Neural progenitor cell (in vitro differentiated cells): ENCODE data around the gene KCNMA1. TPM values are rescaled to one million over a fixed set of nuclear protein-coding genes. Genes with fewer than 3 reads are reported as not detected.
A peak's percentile ranks its signal among the peaks of the same experiment; 100 is the strongest.

ENCODE experiments used
- DNase-seq: peaks from one replicate; pipeline ENCODE4 v3.0.0-alpha.2; 2016; ENCODE audit warnings: low spot score
- H2AFZ ChIP-seq: fragments of 200-600 bp; sonication (generic); replicated peaks from 2 replicates; pipeline ENCODE4 v1.6.1; 2016; ENCODE audit warnings: antibody characterized with exemption
- H3F3A ChIP-seq: fragments of 200-600 bp; sonication (generic); 2 replicates; pipeline ENCODE4 v1.6.1; 2016; ENCODE audit warnings: antibody characterized with exemption, low read depth
- H3K27ac ChIP-seq: fragments of 200-600 bp; sonication (generic); 2 replicates; pipeline ENCODE4 v1.5.1; 2016; ENCODE audit warnings: mild to moderate bottlenecking
- H3K27me3 ChIP-seq: fragments of 200-600 bp; sonication (generic); 2 replicates; pipeline ENCODE4 v1.6.1; 2016; ENCODE audit warnings: mild to moderate bottlenecking, moderate library complexity
- H3K36me3 ChIP-seq: fragments of 200-600 bp; sonication (generic); 2 replicates; pipeline ENCODE4 v1.5.1; 2016
- H3K4me1 ChIP-seq: fragments of 200-600 bp; sonication (generic); 2 replicates; pipeline ENCODE4 v1.6.1; 2016; ENCODE audit warnings: mixed run types
- H3K4me2 ChIP-seq: fragments of 200-600 bp; sonication (generic); 2 replicates; pipeline ENCODE4 v1.6.1; 2016
- H3K4me3 ChIP-seq: fragments of 200-600 bp; sonication (generic); 2 replicates; pipeline ENCODE4 v1.5.1; 2016
- H3K79me2 ChIP-seq: fragments of 200-600 bp; sonication (generic); 2 replicates; pipeline ENCODE4 v1.6.1; 2016; ENCODE audit warnings: low read depth
- H3K9ac ChIP-seq: fragments of 200-600 bp; sonication (generic); 2 replicates; pipeline ENCODE4 v1.6.1; 2016
- H3K9me3 ChIP-seq: fragments of 200-600 bp; sonication (generic); 2 replicates; pipeline ENCODE4 v1.5.1; 2016; ENCODE audit warnings: low read depth
- H4K20me1 ChIP-seq: fragments of 200-600 bp; sonication (generic); 2 replicates; pipeline ENCODE4 v1.6.1; 2016; ENCODE audit warnings: low read depth
- H3K27ac Mint-ChIP-seq: 3 replicates; pipeline ENCODE4 v1.8.0; 2021; ENCODE audit warnings: mixed read lengths
- H3K27me3 Mint-ChIP-seq: 2 replicates; pipeline ENCODE4 v1.8.0; 2022; ENCODE audit warnings: low read depth, mild to moderate bottlenecking, inconsistent platforms, moderate library complexity, mixed read lengths; ENCODE audit not compliant: insufficient read depth
- H3K36me3 Mint-ChIP-seq: 3 replicates; pipeline ENCODE4 v1.8.0; 2021; ENCODE audit warnings: mixed read lengths
- H3K4me1 Mint-ChIP-seq: 3 replicates; pipeline ENCODE4 v1.8.0; 2021; ENCODE audit warnings: mixed read lengths
- H3K4me3 Mint-ChIP-seq: 3 replicates; pipeline ENCODE4 v1.8.0; 2021; ENCODE audit warnings: mild to moderate bottlenecking, moderate library complexity, mixed read lengths
- H3K9me3 Mint-ChIP-seq: 3 replicates; pipeline ENCODE4 v1.8.0; 2020; ENCODE audit warnings: mixed read lengths
- EZH2 ChIP-seq: fragments of 200-600 bp; sonication (generic); IDR thresholded peaks from 2 replicates; pipeline ENCODE4 v1.6.1; 2017; ENCODE audit warnings: antibody characterized with exemption, mild to moderate bottlenecking, moderate library complexity
- EZH2phosphoT487 ChIP-seq: fragments of 200-600 bp; sonication (generic); IDR thresholded peaks from 2 replicates; pipeline ENCODE4 v1.6.1; 2017; ENCODE audit warnings: antibody characterized with exemption
- total RNA-seq: library from RNA; depleted of rRNA; stranded (reverse); fragments of >200 nt; gene quantifications from 2 replicates; pipeline ENCODE4 v1.2.3, GENCODE V29; 2015; ENCODE audit warnings: low replicate concordance
- TF ChIP-seq, protein P1 (sequence below): fragments of 200-600 bp; sonication (generic); IDR thresholded peaks from 2 replicates; pipeline ENCODE4 v1.5.1; 2017; ENCODE audit warnings: antibody characterized with exemption, mild to moderate bottlenecking

The KCNMA1 gene
- total RNA-seq, 1 donor from 2014 or later: 2.4 TPM

- Histone ChIP-seq H3K4me2 (no peak overlapping the region), H3K27ac (no peak overlapping the region), H3K79me2 (no peaks in the 10 kb centered on the region), H2AFZ (no peak overlapping the region), H3K9me3 (no peaks in the 10 kb centered on the region), H3K27me3 (no peaks in the 10 kb centered on the region), H3K4me1 (peaks cover 13% of the 10 kb centered on the region), H4K20me1 (no peaks in the 10 kb centered on the region), H3K9ac (no peak overlapping the region), H3K36me3 (no peaks in the 10 kb centered on the region), H3K4me3 (no peak overlapping the region), H3F3A (no peaks in the 10 kb centered on the region)
- Mint-ChIP-seq H3K27ac (peak overlapping the region; percentile 42), H3K27me3 (peaks cover 4% of the 10 kb centered on the region), H3K9me3 (no peaks in the 10 kb centered on the region), H3K4me1 (peaks cover 28% of the 10 kb centered on the region), H3K36me3 (no peaks in the 10 kb centered on the region), H3K4me3 (no peak overlapping the region)
- TF ChIP-seq, protein P1, sequence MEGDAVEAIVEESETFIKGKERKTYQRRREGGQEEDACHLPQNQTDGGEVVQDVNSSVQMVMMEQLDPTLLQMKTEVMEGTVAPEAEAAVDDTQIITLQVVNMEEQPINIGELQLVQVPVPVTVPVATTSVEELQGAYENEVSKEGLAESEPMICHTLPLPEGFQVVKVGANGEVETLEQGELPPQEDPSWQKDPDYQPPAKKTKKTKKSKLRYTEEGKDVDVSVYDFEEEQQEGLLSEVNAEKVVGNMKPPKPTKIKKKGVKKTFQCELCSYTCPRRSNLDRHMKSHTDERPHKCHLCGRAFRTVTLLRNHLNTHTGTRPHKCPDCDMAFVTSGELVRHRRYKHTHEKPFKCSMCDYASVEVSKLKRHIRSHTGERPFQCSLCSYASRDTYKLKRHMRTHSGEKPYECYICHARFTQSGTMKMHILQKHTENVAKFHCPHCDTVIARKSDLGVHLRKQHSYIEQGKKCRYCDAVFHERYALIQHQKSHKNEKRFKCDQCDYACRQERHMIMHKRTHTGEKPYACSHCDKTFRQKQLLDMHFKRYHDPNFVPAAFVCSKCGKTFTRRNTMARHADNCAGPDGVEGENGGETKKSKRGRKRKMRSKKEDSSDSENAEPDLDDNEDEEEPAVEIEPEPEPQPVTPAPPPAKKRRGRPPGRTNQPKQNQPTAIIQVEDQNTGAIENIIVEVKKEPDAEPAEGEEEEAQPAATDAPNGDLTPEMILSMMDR: no peak
- TF ChIP-seq EZH2: no peak
- no peak for TF ChIP-seq EZH2phosphoT487
- no peak for DNase-seq
Observed at GRCh38 chr10:77393821-77394501, 243.6 kb downstream of the KCNMA1 start.

DNA sequence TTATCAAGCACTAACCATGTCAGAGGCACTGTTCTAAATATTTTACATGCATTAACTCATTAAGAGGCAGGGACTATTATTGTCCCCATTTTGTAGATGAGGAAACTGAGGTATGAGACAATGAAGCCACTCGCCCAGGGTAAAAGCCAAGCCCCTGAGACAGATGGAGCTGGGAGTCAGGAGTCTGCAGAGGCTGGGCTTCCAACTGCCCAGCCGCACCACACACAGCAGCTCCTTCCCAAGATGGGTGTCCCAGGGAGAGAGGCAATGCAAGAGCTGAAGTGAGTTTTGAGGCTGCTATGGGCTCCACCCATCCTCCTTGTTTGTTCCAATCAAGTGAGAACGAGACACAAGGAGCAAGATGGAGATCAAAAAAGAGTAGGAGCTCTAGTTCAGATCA lies 244.2 kb downstream of the KCNMA1 start:
- H3K4me3 Mint-ChIP-seq: no peak overlapping the region
- Histone ChIP-seq H3K4me2 (no peak overlapping the region), H3K27me3 (no peaks in the 10 kb centered on the region), H3K9ac (no peak overlapping the region), H3K79me2 (no peaks in the 10 kb centered on the region), H3K36me3 (no peaks in the 10 kb centered on the region), H4K20me1 (no peaks in the 10 kb centered on the region), H3K27ac (no peak overlapping the region), H3K9me3 (no peaks in the 10 kb centered on the region), H2AFZ (no peak overlapping the region), H3K4me1 (peaks cover 15% of the 10 kb centered on the region), H3F3A (no peaks in the 10 kb centered on the region), H3K4me3 (no peak overlapping the region)
- H3K36me3 Mint-ChIP-seq: no peaks in the 10 kb centered on the region
- no peak for TF ChIP-seq EZH2phosphoT487
- TF ChIP-seq, protein P1: no peak
- no peak for TF ChIP-seq EZH2
- H3K4me1 Mint-ChIP-seq: peaks cover 33% of the 10 kb centered on the region
- peaks cover 4% of the 10 kb centered on the region for H3K27me3 Mint-ChIP-seq
- no peak for DNase-seq
- no peaks in the 10 kb centered on the region for H3K9me3 Mint-ChIP-seq
- H3K27ac Mint-ChIP-seq: no peak overlapping the region

DNA sequence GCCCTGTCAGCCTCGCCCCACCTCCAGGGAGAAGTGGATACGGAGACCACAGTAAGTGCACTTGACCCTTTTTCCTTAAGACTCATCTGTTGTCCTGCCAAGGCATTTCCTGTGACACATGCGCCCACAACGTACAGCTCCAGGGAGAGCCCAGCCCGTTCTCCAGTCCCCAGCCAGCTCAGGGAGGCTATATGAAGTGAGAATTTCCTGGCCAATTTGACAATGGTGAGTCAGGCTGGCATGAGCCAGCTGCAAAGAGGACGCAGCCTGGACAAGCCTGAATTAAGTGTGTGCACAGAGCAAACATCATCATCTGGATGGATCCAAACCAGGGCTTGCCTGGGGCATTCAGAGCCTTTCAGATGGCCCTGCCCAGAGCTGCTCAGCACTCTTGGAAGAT lies 244.8 kb downstream of the KCNMA1 start:
- H2AFZ ChIP-seq: no peak overlapping the region
- Mint-ChIP-seq H3K36me3 (no peaks in the 10 kb centered on the region), H3K27ac (no peak overlapping the region), H3K4me1 (peaks cover 39% of the 10 kb centered on the region), H3K4me3 (no peak overlapping the region), H3K27me3 (peaks cover 4% of the 10 kb centered on the region), H3K9me3 (no peaks in the 10 kb centered on the region)
- H3F3A ChIP-seq: no peaks in the 10 kb centered on the region
- H3K27me3 ChIP-seq: no peaks in the 10 kb centered on the region
- no peak overlapping the region for H3K27ac ChIP-seq
- H3K4me3 ChIP-seq: no peak overlapping the region
- no peak overlapping the region for H3K4me2 ChIP-seq
- H3K9ac ChIP-seq: no peak overlapping the region
- H3K4me1 ChIP-seq: peaks cover 15% of the 10 kb centered on the region
- TF ChIP-seq EZH2 (no peak), EZH2phosphoT487 (no peak)
- TF ChIP-seq, protein P1: no peak
- DNase-seq: no peak
- H3K9me3 ChIP-seq: no peaks in the 10 kb centered on the region
- no peaks in the 10 kb centered on the region for H3K36me3 ChIP-seq
- no peaks in the 10 kb centered on the region for H4K20me1 ChIP-seq
- H3K79me2 ChIP-seq: no peaks in the 10 kb centered on the region
